H1 (cell line): ENCODE data around the gene STAU1. TPM values are rescaled to one million over a fixed set of nuclear protein-coding genes. Genes with fewer than 3 reads are reported as not detected.

Experiments
- CTCF ChIA-PET: fragments of 300-600 bp; sonication (Branson Sonifier 250); formaldehyde crosslinking; loops from one replicate; lab custom pipeline; 2021; ENCODE audit not compliant: partially characterized antibody; lab: Charles Lee
- POLR2A ChIA-PET: fragments of 300-600 bp; sonication (Branson Sonifier 250); formaldehyde crosslinking; loops from one replicate; lab custom pipeline; 2021; ENCODE audit warnings: inconsistent platforms; ENCODE audit not compliant: partially characterized antibody; lab: Charles Lee
- DNase-seq, 2 experiments: peaks; one replicate each; pipeline versions ENCODE4 v3.0.0 to v3.0.0-alpha.2; 2010 to 2022; ENCODE audit warnings: low spot score in 2 of 2, low read depth in 1 of 2, mixed read lengths in 1 of 2
- FAIRE-seq: peaks from 2 replicates; lab custom pipeline; 2011; peaks lifted over from hg19 to GRCh38; lab: Jason Lieb, UNC
- H2AFZ ChIP-seq: 2 replicates; pipeline ENCODE4 v1.8.1; 2012; ENCODE audit warnings: low read length, inconsistent platforms
- H2AK5ac ChIP-seq: 2 replicates; pipeline ENCODE4 v1.6.1; 2013; ENCODE audit warnings: low read depth, low read length
- H2BK120ac ChIP-seq: replicated peaks from 2 replicates; pipeline ENCODE3; 2013; ENCODE audit warnings: low read depth, low read length, inconsistent platforms
- H2BK12ac ChIP-seq: 2 replicates; pipeline ENCODE4 v1.6.1; 2013; ENCODE audit warnings: low read depth, low read length
- H2BK15ac ChIP-seq: 2 replicates; pipeline ENCODE4 v1.6.1; 2013; ENCODE audit warnings: low read length
- H2BK20ac ChIP-seq: 2 replicates; pipeline ENCODE4 v1.6.1; 2013; ENCODE audit warnings: low read length
- H2BK5ac ChIP-seq: 2 replicates; pipeline ENCODE4 v1.6.1; 2013; ENCODE audit warnings: low read depth, low read length
- H3K14ac ChIP-seq: 2 replicates; pipeline ENCODE4 v1.6.1; 2013; ENCODE audit warnings: inconsistent platforms; ENCODE audit not compliant: insufficient read length
- H3K18ac ChIP-seq: 2 replicates; pipeline ENCODE4 v1.6.1; 2013; ENCODE audit warnings: low read length; ENCODE audit errors: extremely low read depth
- H3K23ac ChIP-seq: 2 replicates; pipeline ENCODE4 v1.6.1; 2013; ENCODE audit warnings: inconsistent platforms; ENCODE audit not compliant: insufficient read length
- H3K23me2 ChIP-seq: 2 replicates; pipeline ENCODE4 v1.6.1; 2013; ENCODE audit warnings: low read depth, low read length
- H3K27ac ChIP-seq: 2 replicates; pipeline ENCODE4 v1.6.1; 2011; ENCODE audit warnings: low read depth, low read length, inconsistent platforms
- H3K27me3 ChIP-seq, 4 experiments: replicated peaks in 1 of 4; 1 replicate in 1 of 4; 2 replicates in 3 of 4; pipeline versions ENCODE4 v1.6.1 to v1.8.1; 2011 to 2013; ENCODE audit warnings: low read length in 3 of 4, mild to moderate bottlenecking in 3 of 4, inconsistent platforms in 2 of 4, mixed read lengths in 2 of 4, moderate library complexity in 1 of 4; ENCODE audit not compliant: control insufficient read depth in 3 of 4, insufficient read depth in 3 of 4; ENCODE audit errors: extremely low read depth in 1 of 4
- H3K36me3 ChIP-seq, 4 experiments: 2 replicates each; pipeline versions ENCODE4 v1.6.1 to v1.8.1; 2011 to 2013; ENCODE audit warnings: mild to moderate bottlenecking in 4 of 4, low read length in 3 of 4, moderate library complexity in 2 of 4, control low read depth in 1 of 4, inconsistent platforms in 1 of 4; ENCODE audit not compliant: insufficient read depth in 4 of 4, control insufficient read depth in 2 of 4
- H3K4ac ChIP-seq: replicated peaks from 2 replicates; pipeline ENCODE3; 2013; ENCODE audit warnings: low read length, low read depth, mixed read lengths, inconsistent platforms; ENCODE audit not compliant: insufficient read length
- H3K4me1 ChIP-seq, 4 experiments: replicated peaks in 1 of 4; 1 replicate in 1 of 4; 2 replicates in 3 of 4; pipeline versions ENCODE4 v1.6.1 to v1.8.1; 2011 to 2013; ENCODE audit warnings: low read length in 3 of 4, inconsistent platforms in 2 of 4, mixed read lengths in 1 of 4; ENCODE audit not compliant: insufficient read depth in 4 of 4, control insufficient read depth in 3 of 4
- H3K4me2 ChIP-seq, 2 experiments: 2 replicates each; pipeline versions ENCODE4 v1.6.1 to v1.8.1; 2011 to 2013; ENCODE audit warnings: low read depth in 2 of 2, low read length in 2 of 2, control low read depth in 1 of 2, inconsistent platforms in 1 of 2, mild to moderate bottlenecking in 1 of 2; ENCODE audit not compliant: insufficient read depth in 1 of 2
- H3K4me3 ChIP-seq, 4 experiments: fragments of 200-600, 300-600 bp in 1 of 4; sonication (generic), shearing (Covaris generic), sonication (Bioruptor Twin) in 1 of 4; 2 replicates each; pipeline versions ENCODE4 v1.5.1 to v1.8.1; 2011 to 2016; ENCODE audit warnings: low read length in 4 of 4, low read depth in 3 of 4, control low read depth in 2 of 4, inconsistent platforms in 2 of 4, mild to moderate bottlenecking in 2 of 4, mixed read lengths in 1 of 4, moderate library complexity in 1 of 4; ENCODE audit not compliant: insufficient read depth in 2 of 4; ENCODE audit errors: extremely low read depth in 1 of 4
- H3K56ac ChIP-seq: replicated peaks from 2 replicates; pipeline ENCODE3; 2013; ENCODE audit warnings: low read depth, mild to moderate bottlenecking, mixed read lengths, low read length, inconsistent platforms; ENCODE audit not compliant: insufficient read length
- H3K79me1 ChIP-seq: 2 replicates; pipeline ENCODE4 v1.6.1; 2013; ENCODE audit warnings: low read depth, low read length, control low read depth
- H3K79me2 ChIP-seq, 2 experiments: 2 replicates each; pipeline versions ENCODE4 v1.6.1 to v1.8.1; 2012 to 2013; ENCODE audit warnings: low read length in 2 of 2, mild to moderate bottlenecking in 2 of 2, inconsistent platforms in 1 of 2; ENCODE audit not compliant: insufficient read depth in 2 of 2, control insufficient read depth in 1 of 2
- H3K9ac ChIP-seq, 4 experiments: replicated peaks in 1 of 4; 1 replicate in 1 of 4; 2 replicates in 3 of 4; pipeline versions ENCODE4 v1.6.1 to v1.8.1; 2011 to 2013; ENCODE audit warnings: low read depth in 3 of 4, low read length in 3 of 4, control low read depth in 2 of 4, mild to moderate bottlenecking in 2 of 4, moderate library complexity in 2 of 4, inconsistent platforms in 1 of 4; ENCODE audit errors: extremely low read depth in 1 of 4
- H3K9me3 ChIP-seq, 2 experiments: 2 replicates each; pipeline versions ENCODE4 v1.6.1 to v1.8.1; 2012 to 2013; ENCODE audit warnings: mild to moderate bottlenecking in 2 of 2, moderate library complexity in 2 of 2, control low read depth in 1 of 2, inconsistent platforms in 1 of 2, low read depth in 1 of 2, low read length in 1 of 2, mixed read lengths in 1 of 2; ENCODE audit not compliant: insufficient read depth in 2 of 2
- H4K20me1 ChIP-seq, 2 experiments: replicated peaks in 1 of 2; 2 replicates each; pipeline versions ENCODE3 to v1.8.1; 2011 to 2013; ENCODE audit warnings: inconsistent platforms in 2 of 2, low read length in 2 of 2, mild to moderate bottlenecking in 1 of 2; ENCODE audit not compliant: insufficient read depth in 2 of 2, control insufficient read depth in 1 of 2
- H4K5ac ChIP-seq: 2 replicates; pipeline ENCODE4 v1.6.1; 2013; ENCODE audit warnings: low read length, low read depth, mixed read lengths, inconsistent platforms; ENCODE audit not compliant: insufficient read length
- H4K8ac ChIP-seq: 2 replicates; pipeline ENCODE4 v1.8.0; 2013; ENCODE audit warnings: mild to moderate bottlenecking, moderate library complexity, low read length, inconsistent platforms; ENCODE audit not compliant: insufficient read depth; ENCODE audit errors: extremely low read depth
- H4K91ac ChIP-seq: replicated peaks from 2 replicates; pipeline ENCODE3; 2013; ENCODE audit warnings: low read length, mixed read lengths, inconsistent platforms; ENCODE audit not compliant: insufficient read length
- CEBPB ChIP-seq: IDR thresholded peaks from 2 replicates; pipeline ENCODE4 v1.6.1; 2012; ENCODE audit warnings: low read depth, low read length
- JUN ChIP-seq: IDR thresholded peaks from 2 replicates; pipeline ENCODE4 v1.6.1; 2011; ENCODE audit warnings: low read depth, mild to moderate bottlenecking, improper control_type of control experiment, low read length
- POU5F1 ChIP-seq: IDR thresholded peaks from 2 replicates; pipeline ENCODE4 v1.6.1; 2011; ENCODE audit warnings: low read depth, mild to moderate bottlenecking, low read length, moderate library complexity
- SIX5 ChIP-seq: IDR thresholded peaks from 2 replicates; pipeline ENCODE4 v1.6.1; 2011; ENCODE audit warnings: mild to moderate bottlenecking, low read depth, low read length
- WGBS, 2 experiments: shearing (Covaris generic) in 1 of 2; methylation state at CpG; one replicate each; pipeline versions ENCODE4 v1.1.6 to v1.1.7; 2013 to 2015; ENCODE audit warnings: low lambda C conversion rate in 2 of 2, mixed read lengths in 2 of 2, inconsistent platforms in 1 of 2, low coverage in 1 of 2, missing lambda C conversion rate in 1 of 2; ENCODE audit not compliant: insufficient replicate concordance in 2 of 2, insufficient coverage in 1 of 2, insufficient read length in 1 of 2; ENCODE audit errors: extremely low coverage in 1 of 2, missing lambda C conversion rate in 1 of 2; 5-methylcytosine and 5-hydroxymethylcytosine counted together
- polyA plus RNA-seq, 7 experiments: library from polyadenylated mRNA; depleted of rRNA in 3 of 7; stranded (reverse) in 5 of 7; unstranded in 2 of 7; fragments of >200 nt in 5 of 7; fragments of 200-250 nt in 2 of 7; gene quantifications; 1 replicate in 5 of 7; 2 replicates in 1 of 7; 4 replicates in 1 of 7; pipeline versions ENCODE4 v1.2.1 to v1.2.3, GENCODE V29; 2011 to 2013; ENCODE audit warnings: missing spikeins in 2 of 7, mixed read lengths in 2 of 7
- total RNA-seq: library from RNA; stranded (reverse); fragmentation: NEBNext Ultra II Directional; extraction: Animal tissue kit (Norgen Biotek cat#: 25700); gene quantifications from 2 replicates; pipeline ENCODE4 v1.2.1, GENCODE V29; 2021

STAU1 gene
- total and polyA plus RNA-seq, 2 of the 8 experiments (the other 6 are each of a cell fraction or from before 2014, with no cell fraction given) = 41.4 to 107 TPM

- H3K14ac ChIP-seq = no peak overlapping the region
- ChIA-PET POLR2A (interaction anchor here (1.2 kb wide), 1 partner anchor 7 kb away, joined by 3 read pairs; no protein-coding TSS in a partner anchor), CTCF (interaction anchor here (2.4 to 7.1 kb wide), 2 partner anchors 13 to 71 kb away, joined by 10 to 52 read pairs; no protein-coding TSS in a partner anchor)
- H4K5ac ChIP-seq = no peak overlapping the region
- H3K56ac ChIP-seq = no peak overlapping the region
- TF ChIP-seq SIX5 (no peak), POU5F1 (no peak), CEBPB (no peak), JUN (no peak)
- no peak overlapping the region for H2BK20ac ChIP-seq
- FAIRE-seq = no peak
- no peak overlapping the region for H3K27ac ChIP-seq
- no peak for DNase-seq
- no peak overlapping the region for H3K4ac ChIP-seq
- WGBS, 2 experiments = 60% methylated on average over 9 of the region's 9 CpGs; no CpG with 5 or more reads in 1 of the 2 experiments
- no peaks in the 10 kb centered on the region for H3K79me2 ChIP-seq
- no peaks in the 10 kb centered on the region for H3K9me3 ChIP-seq
- no peaks in the 10 kb centered on the region for H3K27me3 ChIP-seq
- H3K4me1 ChIP-seq = no peaks in the 10 kb centered on the region
- no peak overlapping the region for H3K9ac ChIP-seq
- no peak overlapping the region for H3K23ac ChIP-seq
- no peak overlapping the region for H3K4me3 ChIP-seq
- H2AFZ ChIP-seq = no peak overlapping the region
- no peak overlapping the region for H4K8ac ChIP-seq
- no peak overlapping the region for H2BK120ac ChIP-seq
- H3K4me2 ChIP-seq = no peak overlapping the region
- H3K18ac ChIP-seq = no peak overlapping the region
- no peaks in the 10 kb centered on the region for H3K23me2 ChIP-seq
- H2BK12ac ChIP-seq = no peak overlapping the region
- H4K20me1 ChIP-seq = no peaks in the 10 kb centered on the region
- no peaks in the 10 kb centered on the region for H3K79me1 ChIP-seq
- no peak overlapping the region for H2BK5ac ChIP-seq
- H4K91ac ChIP-seq = no peak overlapping the region
- H2AK5ac ChIP-seq = no peak overlapping the region
- no peaks in the 10 kb centered on the region for H3K36me3 ChIP-seq
- no peak overlapping the region for H2BK15ac ChIP-seq
These were observed 15.6 kb upstream of the STAU1 start for GRCh38 chr20:49203746-49204145.
